H7 (cell line): ENCODE results near the gene AHCYL2. TPM values are rescaled to one million over a fixed set of nuclear protein-coding genes. Genes with fewer than 3 reads are reported as not detected.
"Not testable (repeated sequence)": the region's sequence is repeated elsewhere in the genome, so short reads cannot be mapped to it uniquely, and the experiment has no call there.

Experiments
- DNase-seq: peaks from one replicate; pipeline ENCODE4 v3.0.0; 2012
- H3K27me3 ChIP-seq: 2 replicates; pipeline ENCODE4 v1.6.0; 2011; ENCODE audit warnings: mild to moderate bottlenecking, low read length; ENCODE audit not compliant: control insufficient read depth, insufficient read depth
- H3K36me3 ChIP-seq: replicated peaks from 2 replicates; pipeline ENCODE4 v1.5.1; 2011; ENCODE audit warnings: low read length; ENCODE audit not compliant: control insufficient read depth, insufficient read depth
- H3K4me3 ChIP-seq: 2 replicates; pipeline ENCODE4 v1.5.1; 2011; ENCODE audit warnings: low read depth, mild to moderate bottlenecking, control low read depth, low read length, moderate library complexity; ENCODE audit not compliant: insufficient read depth
- total RNA-seq: library from RNA; depleted of rRNA; stranded (reverse); fragments of >200 nt; shearing (Covaris generic); gene quantifications from 2 replicates; pipeline ENCODE4 v1.2.3, GENCODE V29; 2014

AHCYL2 gene
- total RNA-seq, 1 experiment from 2014 or later: 14.2 TPM

DNA sequence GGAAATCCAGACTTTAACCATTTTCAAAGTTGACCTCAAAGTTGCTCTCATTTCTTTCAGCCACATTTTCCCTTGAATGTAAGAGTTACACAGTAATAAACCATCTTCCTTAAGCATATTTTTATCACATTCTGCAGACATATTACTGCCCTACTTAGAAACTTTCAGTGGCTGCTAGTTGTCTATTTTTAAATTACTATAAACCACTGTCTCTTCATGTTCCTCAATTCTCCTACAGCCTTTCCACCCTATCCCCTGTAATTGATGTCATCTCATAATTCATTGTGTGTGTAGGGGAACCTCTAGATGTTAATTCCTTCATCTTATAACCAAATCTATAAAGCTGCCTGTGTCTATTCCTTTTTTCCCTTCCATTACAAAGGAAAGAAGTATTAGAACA is 131.3 kb downstream of the AHCYL2 start:
- no peak for DNase-seq
- Histone ChIP-seq H3K27me3 (no peaks in the 10 kb centered on the region), H3K36me3 (no peaks in the 10 kb centered on the region), H3K4me3 (no peak overlapping the region)

DNA sequence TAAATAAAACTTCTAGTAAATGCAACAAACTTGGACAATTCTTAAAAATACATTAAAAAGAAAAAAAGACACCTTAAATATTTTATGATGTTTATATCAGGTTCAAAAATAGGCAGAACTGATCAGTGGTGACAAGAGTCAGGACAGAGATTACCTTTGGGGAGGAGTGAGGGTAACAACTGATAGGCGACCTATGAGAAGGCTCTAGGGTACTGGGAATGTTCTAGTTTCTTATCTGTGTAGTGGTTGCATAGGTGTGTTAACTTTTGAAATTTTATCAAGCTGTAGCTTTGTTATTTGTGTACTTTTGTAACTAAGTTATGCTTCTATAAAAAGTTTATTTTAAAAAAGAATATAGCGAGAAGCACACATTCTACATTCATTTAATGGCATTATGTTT is 134.3 kb downstream of the AHCYL2 start:
- no peak for DNase-seq
- Histone ChIP-seq H3K4me3 (no peak overlapping the region), H3K27me3 (no peaks in the 10 kb centered on the region), H3K36me3 (no peaks in the 10 kb centered on the region)

DNA sequence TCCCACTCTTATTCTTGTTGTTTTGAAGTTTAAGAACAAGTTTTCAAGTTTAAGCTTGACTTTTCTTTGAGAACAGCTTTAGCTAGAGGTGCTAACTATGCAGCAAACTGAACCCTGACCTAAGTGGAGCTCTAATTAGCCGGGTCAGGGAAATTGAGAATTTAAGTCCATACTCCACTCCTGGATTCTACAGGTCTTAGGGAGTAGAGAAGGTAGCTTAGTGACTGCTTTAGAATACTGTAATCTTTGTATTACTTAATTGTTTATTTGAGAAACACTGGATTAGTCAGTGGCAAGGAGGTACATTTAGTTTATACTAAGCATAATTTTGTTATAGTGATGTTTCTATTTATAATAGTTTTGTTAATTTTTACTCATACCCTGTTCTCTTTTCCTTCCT is 134.8 kb downstream of the AHCYL2 start:
- Histone ChIP-seq H3K36me3 (no peaks in the 10 kb centered on the region), H3K27me3 (no peaks in the 10 kb centered on the region), H3K4me3 (no peak overlapping the region)
- no peak for DNase-seq

DNA sequence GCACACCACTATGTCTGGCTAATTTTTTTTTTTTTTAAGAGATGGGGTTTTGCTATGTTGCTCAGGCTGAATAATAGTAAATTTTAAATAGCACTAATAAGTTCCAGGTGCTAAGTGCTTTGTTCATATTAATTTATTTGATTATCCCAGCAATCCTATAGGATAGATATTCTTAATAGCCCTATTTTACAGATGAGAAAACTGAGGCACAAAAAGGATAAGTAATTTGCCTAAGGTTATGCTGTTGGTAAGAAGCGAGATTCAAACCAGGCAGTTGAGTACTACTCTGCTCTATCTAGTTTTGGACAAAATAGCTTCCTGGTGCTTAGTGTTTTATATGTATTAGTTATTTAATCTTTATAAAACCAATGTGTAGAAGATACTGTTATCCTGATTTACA is 136.9 kb downstream of the AHCYL2 start:
- Histone ChIP-seq H3K27me3 (no peaks in the 10 kb centered on the region), H3K36me3 (no peaks in the 10 kb centered on the region), H3K4me3 (no peak overlapping the region)
- no peak for DNase-seq

DNA sequence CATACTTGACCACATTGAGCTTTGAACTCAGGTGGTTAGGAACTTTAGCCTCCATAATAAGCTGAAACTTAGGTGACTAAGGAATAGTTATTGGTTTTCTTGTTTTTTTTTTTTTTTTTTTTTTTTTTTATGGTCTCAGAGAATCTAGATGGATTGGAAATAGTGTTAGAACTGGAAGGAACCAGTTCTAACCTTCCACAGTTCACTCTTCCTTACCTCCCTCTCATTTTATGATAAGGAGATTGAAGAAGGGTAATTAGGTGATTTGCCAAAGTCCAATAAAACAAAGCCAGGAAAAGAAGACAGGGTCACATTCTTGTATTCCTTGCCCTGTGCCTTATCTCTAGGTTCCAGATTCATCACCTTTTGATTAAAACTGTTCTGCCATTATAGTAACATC is 137.7 kb downstream of the AHCYL2 start:
- H3K27me3 ChIP-seq: no peaks in the 10 kb centered on the region

DNA sequence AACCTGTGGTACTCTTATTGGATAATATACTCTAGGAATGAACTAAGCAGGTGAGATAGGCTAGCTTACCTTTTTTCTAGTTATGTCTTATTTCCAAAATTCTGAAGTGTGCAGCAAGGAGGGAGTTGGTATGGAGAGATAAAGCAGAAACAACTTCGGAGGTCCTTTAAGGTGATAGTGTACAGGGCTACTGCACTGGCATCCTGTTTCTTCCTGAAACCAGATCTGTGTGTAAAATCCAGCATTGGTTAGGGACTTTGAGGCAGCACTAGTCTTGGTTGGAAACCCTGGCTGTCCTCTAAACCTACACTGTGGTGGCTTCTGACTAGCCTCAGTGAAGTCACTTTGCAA is 142.5 kb downstream of the AHCYL2 start:
- Histone ChIP-seq H3K36me3 (no peaks in the 10 kb centered on the region), H3K4me3 (no peak overlapping the region), H3K27me3 (no peaks in the 10 kb centered on the region)
- DNase-seq: no peak

More for the DNA sequence above, 137.7 kb downstream of the AHCYL2 start:
- DNase-seq: no peak
- no peaks in the 10 kb centered on the region for H3K36me3 ChIP-seq
- H3K4me3 ChIP-seq: no peak overlapping the region

DNA sequence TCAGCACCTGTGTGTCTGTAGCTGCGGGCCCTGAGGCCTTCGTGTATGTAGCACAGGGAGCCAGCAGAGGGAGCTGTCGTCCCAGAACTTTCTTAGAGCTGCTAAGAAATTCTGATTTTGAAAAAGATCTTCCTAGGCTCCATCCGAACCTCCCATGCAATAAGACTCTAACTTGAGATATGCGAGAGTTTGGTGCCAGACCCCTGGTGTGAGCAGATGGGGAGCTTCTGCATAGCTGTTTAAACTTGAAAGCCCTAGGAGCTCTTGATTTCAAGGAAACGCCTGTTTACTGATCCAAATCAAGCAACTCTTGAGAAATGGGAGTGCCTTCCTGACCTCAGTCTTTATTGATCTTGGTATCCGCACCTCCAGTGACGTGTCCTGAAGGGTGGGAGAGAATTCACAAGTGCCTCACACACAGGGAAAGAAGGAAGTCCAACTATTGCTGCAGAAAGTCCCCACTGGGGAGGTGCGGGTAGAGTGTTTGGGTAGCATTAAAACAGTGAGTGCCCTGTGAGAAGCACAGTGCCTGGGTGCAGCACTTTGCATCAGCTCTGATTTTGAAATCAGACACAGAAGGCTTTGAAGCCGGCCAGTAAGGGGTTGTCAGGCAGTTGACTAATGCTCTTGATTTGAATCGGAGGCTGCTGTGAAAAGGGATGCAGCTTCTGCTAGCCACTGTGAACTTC is 143.0 kb downstream of the AHCYL2 start:
- peak; percentile 71 for DNase-seq
- no peaks in the 10 kb centered on the region for H3K36me3 ChIP-seq
- H3K4me3 ChIP-seq: no peak overlapping the region
- no peaks in the 10 kb centered on the region for H3K27me3 ChIP-seq

DNA sequence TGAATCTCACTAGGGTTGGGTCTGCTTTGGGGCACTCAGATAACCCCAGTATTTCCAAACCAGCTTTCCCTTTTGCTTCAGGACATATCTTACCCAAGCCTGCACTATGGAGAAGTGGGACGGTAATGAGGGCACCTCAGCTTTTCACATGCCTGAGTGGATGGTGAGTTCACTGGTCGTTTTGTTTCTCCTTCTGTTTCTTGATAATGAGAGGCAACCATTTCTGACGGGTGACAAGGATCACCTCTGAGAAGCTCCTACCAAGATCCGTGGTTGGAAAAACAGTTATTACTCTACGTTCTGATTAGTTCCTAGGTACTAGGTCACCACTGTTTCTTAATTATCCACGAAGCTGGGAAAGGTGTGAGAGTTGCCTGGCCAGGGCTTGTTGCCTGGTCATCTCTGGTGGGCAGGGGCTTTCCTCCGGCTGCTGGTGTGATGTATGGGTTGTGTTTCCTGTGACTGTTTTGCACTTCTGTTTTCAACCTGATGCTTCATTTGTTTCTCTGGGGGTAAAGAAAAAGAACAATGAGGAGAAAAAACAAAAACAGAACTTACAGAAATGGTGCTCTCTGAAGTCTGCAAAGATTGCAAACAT is 143.7 kb downstream of the AHCYL2 start:
- no peak for DNase-seq
- H3K36me3 ChIP-seq: no peaks in the 10 kb centered on the region
- H3K27me3 ChIP-seq: no peaks in the 10 kb centered on the region
- H3K4me3 ChIP-seq: no peak overlapping the region

DNA sequence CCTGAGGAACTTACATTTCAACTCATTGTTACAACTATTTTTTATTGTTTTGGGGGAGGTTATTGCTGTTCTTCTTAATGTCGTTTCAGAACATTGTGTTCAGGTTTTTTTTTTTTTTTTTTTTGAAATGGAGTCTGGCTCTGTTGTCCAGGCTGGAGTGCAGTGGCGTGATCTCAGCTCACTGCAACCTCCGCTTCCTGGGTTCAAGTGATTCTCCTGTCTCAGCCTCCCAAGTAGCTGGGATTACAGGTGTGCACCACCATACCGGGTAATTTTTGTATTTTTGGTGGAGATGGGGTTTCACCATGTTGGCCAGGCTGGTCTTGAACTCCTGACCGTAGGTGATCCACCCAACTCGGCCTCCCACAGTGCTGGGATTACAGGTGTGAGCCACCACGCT is 144.6 kb downstream of the AHCYL2 start:
- H3K4me3 ChIP-seq, DNase-seq, H3K36me3 ChIP-seq, H3K27me3 ChIP-seq: not testable (repeated sequence)

DNA sequence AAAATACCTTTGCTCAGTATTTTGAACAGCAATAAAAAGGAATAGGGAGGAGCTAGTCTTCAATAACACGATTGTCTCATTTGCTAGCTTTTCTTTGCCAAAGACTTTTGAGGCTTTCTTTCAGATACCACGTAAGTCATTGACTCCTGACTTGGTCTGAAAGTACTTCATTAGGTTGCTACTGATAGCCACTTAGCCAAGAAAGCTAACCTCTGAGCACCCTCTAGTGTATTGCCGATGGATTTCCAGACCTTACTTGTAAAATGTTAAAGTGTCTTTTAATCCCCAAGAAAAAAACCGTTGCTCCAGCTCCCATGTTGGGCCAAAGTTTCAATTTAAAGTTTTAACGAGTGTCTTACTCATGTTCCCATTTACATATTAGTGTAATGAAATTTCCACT is 146.0 kb downstream of the AHCYL2 start:
- no peak for DNase-seq
- Histone ChIP-seq H3K27me3 (no peaks in the 10 kb centered on the region), H3K4me3 (no peak overlapping the region), H3K36me3 (no peaks in the 10 kb centered on the region)

DNA sequence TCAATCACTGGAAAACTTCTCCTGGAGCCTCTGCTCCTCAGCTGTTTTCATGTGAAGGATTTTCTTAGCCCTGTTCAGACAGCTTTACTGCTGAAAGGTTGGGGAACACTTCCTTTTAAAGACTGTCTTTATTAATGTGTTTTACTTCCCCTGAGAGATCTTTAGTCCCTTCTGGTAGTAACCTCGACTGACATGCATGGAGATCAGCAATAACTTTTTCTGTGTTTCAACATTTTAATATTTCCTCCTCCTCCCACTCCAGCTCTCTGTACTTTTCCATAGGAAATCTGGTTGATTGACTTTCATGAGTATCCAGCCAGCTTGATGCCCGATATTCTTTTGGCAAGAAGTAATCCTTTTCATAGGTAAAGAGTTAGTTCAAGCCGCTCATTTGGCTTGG is 146.7 kb downstream of the AHCYL2 start:
- Histone ChIP-seq H3K36me3 (no peaks in the 10 kb centered on the region), H3K27me3 (no peaks in the 10 kb centered on the region), H3K4me3 (no peak overlapping the region)
- no peak for DNase-seq

DNA sequence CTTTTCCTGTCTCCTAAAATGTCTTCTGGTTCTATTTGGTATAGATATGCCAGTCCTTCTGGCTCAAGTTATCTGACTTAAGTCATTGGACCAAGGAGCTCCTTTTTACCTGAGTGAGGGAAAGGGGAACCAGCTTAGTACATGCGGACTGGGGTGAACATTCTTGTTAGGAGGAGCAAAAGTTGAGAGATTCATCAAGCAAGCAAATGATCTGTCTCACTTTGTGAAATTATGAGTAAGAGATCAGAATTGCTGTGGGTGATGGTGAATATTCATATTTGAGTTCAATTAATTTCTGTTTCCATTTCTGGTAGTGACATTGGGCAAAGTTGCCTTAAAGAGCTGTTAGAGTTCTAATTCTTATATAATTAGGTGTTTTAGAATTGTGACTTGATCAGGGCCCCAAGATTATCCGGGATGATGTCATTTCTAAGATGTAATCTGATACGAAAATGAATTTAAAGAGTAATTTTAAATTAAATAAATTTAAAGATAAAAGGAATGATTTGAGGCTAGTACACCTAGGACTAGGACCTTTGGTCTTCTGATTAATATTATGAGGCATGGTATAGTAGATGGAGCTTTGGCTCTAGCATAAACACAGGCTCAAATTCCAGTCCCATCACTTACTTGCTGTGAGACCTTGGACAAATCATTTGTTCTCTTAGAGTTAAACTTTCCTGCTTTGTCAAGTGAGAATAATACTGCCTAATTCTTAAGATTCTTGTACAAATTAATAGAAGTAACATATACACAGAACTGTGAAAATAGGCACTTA is 149.0 kb downstream of the AHCYL2 start:
- Histone ChIP-seq H3K36me3 (no peaks in the 10 kb centered on the region), H3K4me3 (no peak overlapping the region), H3K27me3 (no peaks in the 10 kb centered on the region)
- no peak for DNase-seq

DNA sequence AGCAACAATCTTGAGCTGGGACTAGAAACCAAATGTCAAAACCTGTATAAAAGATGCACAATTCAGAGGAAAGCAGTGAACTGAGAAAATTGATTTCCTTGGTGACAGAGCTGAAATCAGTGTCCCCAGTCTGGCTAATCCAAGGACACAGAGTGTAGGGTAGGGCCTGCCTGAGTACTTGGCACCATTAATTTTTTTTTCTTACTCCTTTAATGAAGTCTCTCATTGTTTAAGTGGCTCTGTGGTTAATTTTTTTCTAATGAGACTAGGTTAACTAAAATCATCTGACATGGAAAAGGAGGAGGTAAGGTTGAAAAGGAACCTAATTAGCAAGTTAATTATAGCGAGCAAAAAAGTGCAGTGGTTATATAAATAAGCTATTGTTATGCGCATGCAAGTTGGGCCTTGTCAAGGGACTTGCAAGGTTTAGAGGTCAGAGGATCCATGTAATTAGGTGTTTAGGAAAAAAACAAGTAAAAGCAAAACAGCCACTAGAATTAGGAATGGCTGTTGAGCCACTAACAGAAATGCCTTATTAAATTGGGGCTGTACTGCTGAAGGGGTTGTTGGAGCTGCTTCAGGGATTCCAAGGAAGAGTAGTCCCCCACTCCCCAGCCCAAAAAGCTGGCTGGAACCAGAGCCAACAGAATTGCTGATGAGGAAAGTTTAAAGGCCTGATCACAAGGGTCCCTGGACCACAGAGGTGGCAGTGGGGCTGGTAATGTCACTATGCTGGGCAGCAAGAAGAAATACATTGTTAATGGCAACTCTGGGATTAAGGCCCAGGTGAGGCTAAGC is 150.5 kb downstream of the AHCYL2 start:
- Histone ChIP-seq H3K36me3 (peaks cover 1% of the 10 kb centered on the region; the same call in 1 of the 2 replicates), H3K27me3 (no peaks in the 10 kb centered on the region), H3K4me3 (no peak overlapping the region)
- DNase-seq: peak; percentile 14

DNA sequence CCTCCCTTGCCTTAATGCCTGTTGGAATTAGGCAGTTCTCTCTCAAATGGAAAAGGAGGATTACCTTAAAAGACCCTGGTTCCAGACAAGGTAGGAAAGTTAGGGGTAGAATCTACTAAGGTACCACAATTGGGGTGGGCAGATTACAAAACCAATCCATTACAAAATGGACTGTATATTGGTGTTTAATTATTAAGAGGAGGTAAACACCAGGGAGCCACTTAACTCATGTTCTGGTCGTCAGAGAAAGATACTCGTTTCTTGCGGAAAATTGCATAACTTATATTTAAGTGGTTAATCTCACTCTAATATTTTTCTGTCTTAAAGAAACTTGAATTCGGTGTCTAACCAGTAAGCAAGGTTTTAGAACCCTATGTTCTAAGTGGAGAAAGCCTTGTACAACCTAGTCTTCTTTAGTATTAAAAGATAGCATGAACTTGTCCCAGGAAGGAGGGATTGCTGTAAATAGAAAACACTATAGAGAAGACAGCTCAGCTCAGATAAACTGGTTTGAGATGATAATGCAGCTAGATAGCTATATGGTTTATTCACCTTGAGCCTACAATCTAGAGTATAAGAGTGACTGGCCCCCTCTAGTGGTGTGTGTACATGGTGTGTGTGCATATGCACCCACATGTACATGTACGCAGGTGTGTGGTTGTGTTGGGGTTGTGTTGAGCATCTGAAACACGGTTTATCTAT is 151.4 kb downstream of the AHCYL2 start:
- peak; percentile 30 for DNase-seq
- Histone ChIP-seq H3K27me3 (no peaks in the 10 kb centered on the region), H3K4me3 (no peak overlapping the region), H3K36me3 (peaks cover 1% of the 10 kb centered on the region; the same call in 1 of the 2 replicates)
